BLaER1 (cell line): ENCODE measurements around the gene PPFIA3.
A peak's percentile ranks its signal among the peaks of the same experiment; 100 is the strongest.
"Not testable (repeated sequence)": the region's sequence is repeated elsewhere in the genome, so short reads cannot be mapped to it uniquely, and the experiment has no call there.

ENCODE experiments used
- H3K27ac ChIP-seq: shearing (Covaris generic); formaldehyde crosslinking; 2 replicates; pipeline ENCODE4 v1.8.1; 2022
- H3K27me3 ChIP-seq: shearing (Covaris generic); formaldehyde crosslinking; 2 replicates; pipeline ENCODE4 v1.8.1; 2022
- H3K36me3 ChIP-seq: shearing (Covaris generic); formaldehyde crosslinking; 2 replicates; pipeline ENCODE4 v1.8.1; 2022
- H3K4me1 ChIP-seq: shearing (Covaris generic); formaldehyde crosslinking; 2 replicates; pipeline ENCODE4 v1.8.1; 2022
- H3K4me2 ChIP-seq: shearing (Covaris generic); formaldehyde crosslinking; 2 replicates; pipeline ENCODE4 v1.8.1; 2022
- H3K4me3 ChIP-seq: shearing (Covaris generic); formaldehyde crosslinking; 2 replicates; pipeline ENCODE4 v1.8.1; 2022
- H3K9ac ChIP-seq: shearing (Covaris generic); formaldehyde crosslinking; 2 replicates; pipeline ENCODE4 v1.8.1; 2022
- H3K9me3 ChIP-seq: shearing (Covaris generic); formaldehyde crosslinking; 2 replicates; pipeline ENCODE4 v1.8.1; 2022
- H4K20me1 ChIP-seq: shearing (Covaris generic); formaldehyde crosslinking; 2 replicates; pipeline ENCODE4 v1.8.1; 2022
- Cebpa-rat ChIP-seq: shearing (Covaris generic); IDR thresholded peaks from 2 replicates; pipeline ENCODE4 v1.8.1; 2022

The PPFIA3 gene

DNA sequence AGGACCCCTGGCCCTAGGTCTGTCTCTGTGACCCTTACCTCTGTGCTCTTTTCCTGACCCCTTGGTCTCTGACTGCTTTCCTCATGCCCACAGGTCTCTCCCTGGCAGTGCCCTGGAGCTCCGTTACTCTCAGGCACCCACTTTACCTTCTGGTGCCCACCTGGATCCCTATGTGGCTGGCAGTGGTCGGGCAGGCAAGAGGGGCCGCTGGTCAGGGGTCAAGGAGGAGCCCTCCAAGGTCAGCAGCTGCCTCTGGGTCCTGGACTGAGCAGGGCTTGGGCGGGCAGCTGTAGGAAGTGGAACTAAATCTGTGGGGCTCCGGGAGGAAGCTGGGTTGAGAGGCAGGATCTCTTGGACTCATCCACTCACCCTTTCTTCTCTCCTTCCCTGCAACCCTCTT, 16.3 kb downstream of the PPFIA3 start:
- TF ChIP-seq Cebpa-rat = no peak
- Histone ChIP-seq H3K36me3 (peaks cover 55% of the 10 kb centered on the region), H3K4me1 (peaks cover 16% of the 10 kb centered on the region), H4K20me1 (no peaks in the 10 kb centered on the region), H3K27me3 (no peaks in the 10 kb centered on the region; the same call in 1 of the 2 replicates), H3K9ac (no peak overlapping the region), H3K4me3 (no peak overlapping the region), H3K9me3 (peaks cover under 1% of the 10 kb centered on the region; the same call in 1 of the 2 replicates), H3K27ac (no peak overlapping the region), H3K4me2 (no peak overlapping the region)

DNA sequence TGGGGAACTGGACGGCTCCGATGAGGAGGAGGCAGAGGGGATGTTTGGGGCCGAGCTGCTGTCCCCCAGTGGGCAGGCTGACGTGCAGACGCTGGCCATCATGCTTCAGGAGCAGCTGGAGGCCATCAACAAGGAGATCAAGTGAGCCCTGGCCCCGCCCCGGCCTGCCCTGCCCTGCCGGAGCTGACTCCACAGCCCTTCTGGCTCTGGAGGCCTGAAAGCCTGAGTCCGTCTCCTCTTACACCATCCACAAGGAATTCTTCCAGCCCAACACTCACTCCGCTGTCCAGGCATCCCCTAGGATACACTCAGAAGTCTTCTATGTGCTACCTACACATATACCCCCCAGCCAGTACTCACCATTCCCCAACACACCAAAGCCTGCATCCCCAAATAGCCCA, 17.4 kb downstream of the PPFIA3 start:
- TF ChIP-seq Cebpa-rat = no peak
- Histone ChIP-seq H3K4me3 (no peak overlapping the region), H3K27ac (no peak overlapping the region)

DNA sequence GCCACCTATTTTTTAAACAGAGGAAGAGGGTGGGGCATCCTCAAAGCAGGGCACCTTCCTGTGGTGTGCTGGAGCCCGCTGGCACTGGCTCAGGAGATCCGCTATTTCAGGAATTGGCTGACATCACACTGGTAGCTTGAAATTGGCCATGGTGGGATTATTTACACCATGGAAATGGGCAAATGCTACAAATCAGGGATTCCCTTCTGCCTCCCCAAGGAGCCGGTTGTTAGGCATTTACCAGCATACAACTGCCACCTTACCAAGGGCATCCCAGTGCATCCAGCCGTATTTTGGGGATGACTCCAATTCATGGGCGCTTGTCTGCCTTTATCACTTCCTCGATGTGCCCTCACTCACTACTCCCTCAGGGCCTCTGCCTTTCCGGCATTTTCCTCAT, 21.6 kb downstream of the PPFIA3 start:
- TF ChIP-seq Cebpa-rat = no peak
- H3K4me3 ChIP-seq = no peak overlapping the region
- no peaks in the 10 kb centered on the region for H3K9me3 ChIP-seq
- no peak overlapping the region for H3K9ac ChIP-seq
- H3K27me3 ChIP-seq = no peaks in the 10 kb centered on the region
- H3K4me1 ChIP-seq = peaks cover 54% of the 10 kb centered on the region
- no peaks in the 10 kb centered on the region for H4K20me1 ChIP-seq
- peaks cover 18% of the 10 kb centered on the region for H3K36me3 ChIP-seq
- no peak overlapping the region for H3K27ac ChIP-seq
- peak overlapping the region; percentile 89 for H3K4me2 ChIP-seq

More for the DNA sequence above, 17.4 kb downstream of the PPFIA3 start:
- Histone ChIP-seq H3K4me2 (no peak overlapping the region), H4K20me1 (no peaks in the 10 kb centered on the region), H3K4me1 (peaks cover 27% of the 10 kb centered on the region), H3K36me3 (peaks cover 52% of the 10 kb centered on the region), H3K9me3 (no peaks in the 10 kb centered on the region), H3K27me3 (no peaks in the 10 kb centered on the region; the same call in 1 of the 2 replicates), H3K9ac (no peak overlapping the region)

DNA sequence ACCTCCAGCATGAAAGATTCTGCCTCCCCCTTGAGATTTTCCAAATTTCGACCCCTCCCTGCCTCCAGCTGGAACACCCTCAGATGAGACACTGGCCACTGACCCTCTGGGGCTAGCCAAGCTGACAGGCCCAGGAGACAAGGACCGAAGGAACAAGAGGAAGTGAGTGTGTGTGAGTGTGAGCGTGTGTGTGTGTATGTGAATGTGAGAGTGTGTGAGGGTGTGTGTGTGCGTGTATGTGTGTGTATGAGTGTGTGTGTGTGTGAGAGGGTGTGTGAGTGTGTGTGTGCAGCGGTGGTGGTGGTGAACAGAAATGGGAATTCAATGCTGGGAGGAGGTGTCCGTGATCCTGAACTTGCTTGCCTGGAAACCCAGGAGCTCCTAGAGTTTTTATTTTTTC, 22.0 kb downstream of the PPFIA3 start:
- H3K4me1 ChIP-seq = peaks cover 58% of the 10 kb centered on the region
- no peak overlapping the region for H3K4me3 ChIP-seq
- H3K27me3 ChIP-seq = no peaks in the 10 kb centered on the region
- no peak overlapping the region for H3K27ac ChIP-seq
- H3K9ac ChIP-seq = no peak overlapping the region
- no peaks in the 10 kb centered on the region for H4K20me1 ChIP-seq
- peaks cover 14% of the 10 kb centered on the region for H3K36me3 ChIP-seq
- no peaks in the 10 kb centered on the region for H3K9me3 ChIP-seq
- TF ChIP-seq Cebpa-rat = no peak
- peak overlapping the region; percentile 89 for H3K4me2 ChIP-seq

DNA sequence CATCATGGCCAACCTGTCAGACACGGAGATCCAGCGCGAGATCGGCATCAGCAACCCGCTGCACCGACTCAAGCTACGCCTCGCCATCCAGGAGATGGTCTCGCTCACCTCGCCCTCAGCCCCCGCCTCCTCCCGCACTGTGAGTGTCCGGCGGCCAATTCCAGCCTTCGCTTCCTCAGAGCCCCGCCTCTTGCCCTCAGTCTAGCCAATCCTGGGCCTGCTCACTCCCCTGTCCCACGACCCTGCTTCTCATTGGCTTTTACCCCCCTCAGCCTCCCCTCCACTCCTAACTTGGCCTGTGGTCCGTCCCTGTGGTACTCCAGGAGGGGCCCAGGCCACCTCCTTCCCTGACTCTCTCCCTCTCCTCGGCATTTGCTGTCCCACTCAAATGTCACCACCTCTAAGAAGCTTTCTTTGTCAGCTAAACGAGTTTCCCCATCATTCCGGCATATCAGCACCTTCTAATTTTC, 23.6 kb downstream of the PPFIA3 start:
- Histone ChIP-seq H3K36me3 (no peaks in the 10 kb centered on the region), H4K20me1 (no peaks in the 10 kb centered on the region), H3K4me1 (peaks cover 64% of the 10 kb centered on the region), H3K27me3 (no peaks in the 10 kb centered on the region), H3K4me2 (peak overlapping the region; percentile 89), H3K9ac (peak overlapping the region; percentile 57; the same call in 1 of the 2 replicates), H3K27ac (no peak overlapping the region), H3K9me3 (no peaks in the 10 kb centered on the region), H3K4me3 (peak overlapping the region; percentile 63)
- no peak for TF ChIP-seq Cebpa-rat

DNA sequence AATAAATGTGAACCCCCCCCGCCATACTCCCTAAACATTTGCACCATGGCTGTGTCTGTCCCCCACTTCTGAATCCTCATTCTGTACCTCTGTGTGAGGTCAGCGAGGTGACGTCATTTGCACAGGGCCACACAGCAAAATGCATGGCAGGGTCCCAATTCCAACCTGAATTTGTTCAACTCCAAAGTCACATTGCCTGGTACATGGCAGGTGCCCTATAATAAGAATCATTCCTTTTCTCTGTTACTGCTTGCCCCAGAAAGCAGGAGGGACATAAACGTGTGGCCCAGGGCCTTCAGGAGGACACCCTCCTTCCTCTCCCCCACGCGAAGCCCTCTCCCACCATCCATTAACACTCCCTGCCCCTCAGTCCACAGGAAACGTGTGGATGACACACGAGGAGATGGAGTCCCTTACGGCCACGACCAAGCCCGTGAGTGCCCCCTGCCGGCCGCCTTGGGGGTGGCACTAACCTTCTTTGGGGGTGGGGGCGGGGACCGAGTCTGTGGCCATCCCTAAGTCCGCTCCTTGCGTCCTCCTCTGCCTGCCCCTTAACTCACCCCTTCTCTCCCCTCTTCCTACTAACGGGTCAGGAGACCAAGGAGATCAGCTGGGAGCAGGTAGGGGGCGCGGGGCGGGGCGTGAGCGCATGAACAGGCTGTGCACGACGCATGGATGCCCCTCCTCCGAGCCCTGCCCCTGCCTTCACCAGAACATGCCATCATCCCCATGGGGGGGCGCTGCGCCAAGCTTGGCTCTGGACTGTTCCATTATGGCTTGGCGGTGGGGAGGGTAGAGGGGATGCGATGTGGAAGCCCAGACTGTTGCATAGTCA, 26.4 kb downstream of the PPFIA3 start:
- Histone ChIP-seq H4K20me1 (0 out of 2 replicates have a peak, but pooled peaks cover 4% of the 10 kb centered on the region), H3K4me1 (peaks cover 62% of the 10 kb centered on the region), H3K9me3 (no peaks in the 10 kb centered on the region), H3K36me3 (no peaks in the 10 kb centered on the region), H3K27ac (no peak overlapping the region), H3K4me2 (peak overlapping the region; percentile 71), H3K9ac (no peak overlapping the region), H3K4me3 (peak overlapping the region; percentile 51), H3K27me3 (no peaks in the 10 kb centered on the region)
- no peak for TF ChIP-seq Cebpa-rat

DNA sequence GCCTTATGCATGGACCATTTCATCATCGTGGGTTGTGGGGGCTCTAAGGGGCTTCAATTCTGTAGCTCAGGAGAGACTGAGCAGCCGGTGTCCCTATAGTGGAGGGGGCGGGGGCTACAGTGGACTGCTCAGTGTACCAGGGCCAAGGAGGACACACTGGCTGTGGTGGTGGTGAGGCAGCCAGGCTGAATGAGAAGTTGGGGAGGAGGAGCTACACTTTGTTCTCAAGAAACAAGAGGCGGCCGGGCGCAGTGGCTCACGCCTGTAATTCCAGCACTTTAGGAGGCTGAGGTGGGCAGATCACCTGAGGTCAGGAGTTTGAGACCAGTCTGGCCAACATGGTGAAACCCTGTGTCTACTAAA, 27.0 kb downstream of the PPFIA3 start:
- H3K36me3 ChIP-seq, H3K27me3 ChIP-seq, H3K9ac ChIP-seq, H3K27ac ChIP-seq, H4K20me1 ChIP-seq, H3K4me3 ChIP-seq, H3K9me3 ChIP-seq: not testable (repeated sequence)
- H3K4me2 ChIP-seq = peak overlapping the region; percentile 71
- peaks cover 62% of the 10 kb centered on the region for H3K4me1 ChIP-seq

DNA sequence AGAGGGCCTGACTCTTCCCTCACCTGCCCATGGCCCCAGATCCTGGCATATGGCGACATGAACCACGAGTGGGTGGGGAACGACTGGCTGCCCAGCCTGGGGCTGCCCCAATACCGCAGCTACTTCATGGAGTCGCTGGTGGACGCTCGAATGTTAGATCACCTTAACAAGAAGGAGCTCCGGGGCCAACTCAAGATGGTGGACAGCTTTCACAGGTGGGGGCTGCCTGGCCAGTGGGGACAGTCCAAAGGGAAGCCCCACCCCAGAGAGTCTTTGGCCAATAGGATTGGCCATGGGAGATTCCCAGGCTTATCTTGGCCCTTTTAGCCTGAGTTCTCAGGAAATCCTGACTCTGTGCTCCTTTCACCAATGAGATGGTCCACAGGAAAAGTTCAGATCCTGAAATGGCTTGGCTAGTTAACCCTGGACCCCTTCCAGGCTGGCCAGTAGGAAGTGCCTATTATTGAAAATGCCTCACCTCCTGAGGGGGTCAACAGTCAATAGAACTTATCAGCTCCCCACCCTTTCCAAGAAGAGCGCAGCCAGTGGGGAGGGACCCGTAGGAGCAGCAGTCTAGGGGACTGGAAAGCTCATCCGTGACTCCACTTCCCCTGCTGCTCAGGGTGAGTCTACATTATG, 28.8 kb downstream of the PPFIA3 start:
- peak overlapping the region; percentile 95 for H3K4me2 ChIP-seq
- no peak overlapping the region for H3K27ac ChIP-seq
- 0 out of 2 replicates have a peak, but pooled peaks cover 4% of the 10 kb centered on the region for H4K20me1 ChIP-seq
- TF ChIP-seq Cebpa-rat = no peak
- peak overlapping the region; percentile 83; the same call in 1 of the 2 replicates for H3K4me3 ChIP-seq
- peaks cover 60% of the 10 kb centered on the region for H3K4me1 ChIP-seq
- no peaks in the 10 kb centered on the region for H3K9me3 ChIP-seq
- H3K36me3 ChIP-seq = no peaks in the 10 kb centered on the region
- H3K27me3 ChIP-seq = no peaks in the 10 kb centered on the region
- no peak overlapping the region for H3K9ac ChIP-seq

DNA sequence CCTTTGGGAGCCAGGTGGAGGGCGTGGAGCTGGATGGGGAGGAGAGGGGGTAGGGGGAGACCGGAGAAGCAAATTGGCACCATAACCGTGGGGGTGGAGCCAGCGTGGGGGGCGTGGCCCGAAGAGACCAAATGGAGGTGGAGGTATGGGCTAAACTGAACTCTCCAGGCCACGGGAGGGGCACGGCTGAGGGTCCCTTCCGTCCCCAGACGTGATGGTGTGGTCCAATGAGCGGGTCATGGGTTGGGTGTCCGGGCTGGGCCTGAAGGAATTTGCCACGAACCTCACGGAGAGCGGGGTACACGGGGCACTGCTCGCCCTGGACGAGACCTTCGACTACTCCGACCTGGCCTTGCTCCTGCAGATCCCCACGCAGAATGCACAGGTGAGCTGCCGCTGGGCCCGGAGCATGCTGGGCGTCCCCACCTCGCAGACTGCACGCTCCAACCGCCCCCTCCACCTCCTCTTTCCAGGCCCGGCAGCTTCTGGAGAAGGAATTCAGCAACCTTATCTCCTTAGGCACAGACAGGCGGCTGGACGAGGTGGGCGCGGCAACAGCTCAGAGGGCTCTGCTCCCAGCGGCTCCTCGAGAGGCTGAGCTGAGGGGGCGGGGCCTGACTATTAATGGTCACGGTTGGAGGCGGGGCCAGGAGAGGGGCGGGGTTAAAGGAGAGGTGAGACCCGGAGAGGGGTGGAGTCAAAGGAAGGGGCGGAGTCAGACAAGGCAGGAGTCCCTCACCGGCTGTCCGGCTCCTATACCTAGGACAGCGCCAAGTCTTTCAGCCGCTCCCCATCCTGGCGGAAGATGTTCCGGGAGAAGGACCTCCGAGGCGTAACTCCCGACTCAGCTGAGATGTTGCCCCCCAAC, 29.7 kb downstream of the PPFIA3 start:
- Histone ChIP-seq H3K9ac (peak overlapping the region; percentile 83), H3K4me2 (peak overlapping the region; percentile 95), H3K4me3 (peak overlapping the region; percentile 83), H3K4me1 (peaks cover 65% of the 10 kb centered on the region), H3K27ac (peak overlapping the region; percentile 84), H4K20me1 (0 out of 2 replicates have a peak, but pooled peaks cover 4% of the 10 kb centered on the region), H3K9me3 (no peaks in the 10 kb centered on the region), H3K27me3 (no peaks in the 10 kb centered on the region), H3K36me3 (no peaks in the 10 kb centered on the region)
- no peak for TF ChIP-seq Cebpa-rat
